Fibroblast of villous mesenchyme (primary cell): Measurements from ENCODE around the gene UGGT1. TPM values are rescaled to one million over a fixed set of nuclear protein-coding genes. Genes with fewer than 3 reads are reported as not detected.

ENCODE experiments used
- DNase-seq: peaks from one replicate; pipeline ENCODE4 v3.0.0-alpha.2; 2010; ENCODE audit warnings: low read depth
- H3K4me3 ChIP-seq: 2 replicates; pipeline ENCODE4 v1.5.1; 2011; ENCODE audit warnings: low read depth, mild to moderate bottlenecking, low read length
- total RNA-seq: library from RNA; depleted of rRNA; stranded (reverse); fragments of >200 nt; gene quantifications from 2 replicates; pipeline ENCODE4 v1.2.3, GENCODE V29; 2012
- TF ChIP-seq, protein P1 (sequence below): IDR thresholded peaks from 2 replicates; pipeline ENCODE4 v1.5.1; 2012; ENCODE audit warnings: low read depth, mild to moderate bottlenecking, low read length; ENCODE audit not compliant: insufficient read depth

The UGGT1 gene
- total RNA-seq, 1 donor, result 75.1 TPM

DNA sequence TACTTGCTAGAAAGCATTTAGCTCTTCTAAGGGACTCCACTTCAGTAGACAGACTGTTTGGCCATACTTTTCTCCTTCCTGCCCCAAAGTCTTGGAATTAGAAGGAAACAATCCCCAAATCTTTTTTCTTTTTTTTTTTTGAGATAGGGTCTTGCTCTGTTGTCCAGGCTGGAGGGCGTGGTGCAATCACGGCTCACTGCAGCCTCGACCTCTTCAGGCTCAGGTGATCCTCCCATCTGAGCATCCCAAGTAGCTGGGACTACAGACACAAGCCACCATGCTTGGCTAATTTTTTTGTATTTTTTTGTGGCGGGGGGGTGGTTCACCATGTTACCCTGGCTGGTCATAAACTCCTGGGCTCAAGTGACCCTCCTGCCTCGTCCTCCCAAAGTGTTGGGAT, 6.2 kb upstream of the UGGT1 start:
- TF ChIP-seq, protein P1, sequence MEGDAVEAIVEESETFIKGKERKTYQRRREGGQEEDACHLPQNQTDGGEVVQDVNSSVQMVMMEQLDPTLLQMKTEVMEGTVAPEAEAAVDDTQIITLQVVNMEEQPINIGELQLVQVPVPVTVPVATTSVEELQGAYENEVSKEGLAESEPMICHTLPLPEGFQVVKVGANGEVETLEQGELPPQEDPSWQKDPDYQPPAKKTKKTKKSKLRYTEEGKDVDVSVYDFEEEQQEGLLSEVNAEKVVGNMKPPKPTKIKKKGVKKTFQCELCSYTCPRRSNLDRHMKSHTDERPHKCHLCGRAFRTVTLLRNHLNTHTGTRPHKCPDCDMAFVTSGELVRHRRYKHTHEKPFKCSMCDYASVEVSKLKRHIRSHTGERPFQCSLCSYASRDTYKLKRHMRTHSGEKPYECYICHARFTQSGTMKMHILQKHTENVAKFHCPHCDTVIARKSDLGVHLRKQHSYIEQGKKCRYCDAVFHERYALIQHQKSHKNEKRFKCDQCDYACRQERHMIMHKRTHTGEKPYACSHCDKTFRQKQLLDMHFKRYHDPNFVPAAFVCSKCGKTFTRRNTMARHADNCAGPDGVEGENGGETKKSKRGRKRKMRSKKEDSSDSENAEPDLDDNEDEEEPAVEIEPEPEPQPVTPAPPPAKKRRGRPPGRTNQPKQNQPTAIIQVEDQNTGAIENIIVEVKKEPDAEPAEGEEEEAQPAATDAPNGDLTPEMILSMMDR, result no peak
- no peak for DNase-seq
- H3K4me3 ChIP-seq, result no peak overlapping the region

DNA sequence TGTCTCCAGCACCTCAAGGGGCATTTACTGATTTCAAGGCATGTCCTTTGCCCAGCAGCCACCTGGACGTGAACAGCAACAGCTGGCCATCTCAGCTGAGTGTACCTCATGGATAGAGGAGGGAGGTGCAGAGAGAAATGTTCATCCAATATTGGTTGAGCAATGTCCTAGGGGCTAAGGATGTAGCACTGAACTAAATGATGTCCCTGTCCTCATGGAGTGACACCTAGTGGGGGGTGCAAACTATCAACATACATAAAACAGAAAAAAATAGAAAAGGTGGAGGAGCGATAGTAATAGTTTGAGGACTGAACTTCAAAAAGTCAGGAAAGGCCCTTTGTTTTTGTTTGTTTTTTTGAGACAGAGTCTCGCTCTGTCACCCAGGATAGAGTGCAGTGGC, 4.8 kb upstream of the UGGT1 start:
- TF ChIP-seq, protein P1, result no peak
- DNase-seq, result no peak
- H3K4me3 ChIP-seq, result no peak overlapping the region

DNA sequence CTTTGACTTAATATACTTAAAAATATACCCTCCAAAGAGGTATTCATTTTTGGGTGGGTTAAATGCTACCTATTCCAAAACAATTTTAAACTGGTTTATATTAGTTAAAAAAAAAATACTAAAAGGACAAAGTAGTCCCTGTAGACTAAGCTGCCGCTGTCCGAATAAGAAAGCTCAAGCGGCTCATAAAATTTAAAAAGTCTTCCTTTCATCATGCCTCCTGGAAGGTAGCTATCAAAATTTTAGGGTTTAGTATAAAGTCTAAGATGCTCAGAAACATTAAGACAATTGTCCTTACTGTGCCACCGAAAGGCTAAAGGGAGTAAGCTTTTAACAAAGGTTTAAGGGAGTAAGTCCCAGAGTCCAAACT, 440 bp upstream of the UGGT1 start:
- H3K4me3 ChIP-seq, result peak overlapping the region; percentile 99
- no peak for DNase-seq
- TF ChIP-seq, protein P1, result no peak

DNA sequence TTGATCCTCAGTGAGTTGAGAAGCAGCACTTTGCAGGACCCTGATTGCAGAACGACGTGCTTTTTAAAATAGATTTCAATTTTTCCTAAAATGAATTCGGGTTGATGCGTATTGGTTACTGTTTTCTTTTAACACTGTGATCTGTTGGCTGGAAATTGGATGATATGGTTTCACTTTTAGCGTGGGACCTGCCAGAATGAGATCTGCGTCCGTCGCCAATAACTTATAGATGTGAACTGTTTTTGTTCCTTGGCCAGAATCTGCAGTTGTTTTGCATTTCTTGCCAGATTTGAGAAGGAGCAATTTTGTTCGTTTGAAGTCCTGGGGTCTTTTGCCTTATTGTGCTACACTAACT, 703 bp downstream of the UGGT1 start:
- H3K4me3 ChIP-seq, result peak overlapping the region; percentile 99
- DNase-seq, result peak; percentile 63
- TF ChIP-seq, protein P1, result no peak

GRCh38 chr2:128092656-128093055, 1.7 kb downstream of the UGGT1 start:
- TF ChIP-seq, protein P1, result no peak
- H3K4me3 ChIP-seq, result no peak overlapping the region
- peak; percentile 23 for DNase-seq

DNA sequence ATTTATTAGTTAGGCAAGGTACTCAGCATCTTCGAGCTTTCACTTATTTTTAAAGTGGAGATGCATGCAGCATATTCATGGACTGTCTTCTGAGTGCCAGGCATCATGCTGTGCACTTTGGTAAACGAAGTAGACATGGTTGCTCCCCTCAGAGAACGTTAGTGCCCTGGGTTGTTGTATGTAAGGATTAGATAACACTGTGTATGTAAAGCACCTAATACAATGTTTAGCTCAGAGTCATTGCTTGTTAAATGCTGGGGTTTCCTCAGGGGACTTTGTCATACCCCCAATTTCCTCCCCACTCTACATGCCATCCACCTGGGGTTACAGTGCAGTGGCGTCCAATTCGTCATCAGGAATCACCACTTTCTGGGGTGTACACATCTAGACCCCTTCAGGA, 2.8 kb downstream of the UGGT1 start:
- no peak overlapping the region for H3K4me3 ChIP-seq
- no peak for DNase-seq
- TF ChIP-seq, protein P1, result no peak

GRCh38 chr2:128095201-128095600, 4.2 kb downstream of the UGGT1 start:
- TF ChIP-seq, protein P1, result no peak
- DNase-seq, result no peak

More at GRCh38 chr2:128095201-128095600, 4.2 kb downstream of the UGGT1 start:
- H3K4me3 ChIP-seq, result no peak overlapping the region
